Erythroblast (primary cell): ENCODE results near the gene APOL2.
"Not testable (repeated sequence)": the region's sequence is repeated elsewhere in the genome, so short reads cannot be mapped to it uniquely, and the experiment has no call there.

Experiments used
- GATA1 ChIP-seq: IDR thresholded peaks from 2 replicates; pipeline ENCODE4 v1.6.1; 2011; ENCODE audit warnings: low read depth, mild to moderate bottlenecking, control low read depth, low read length, moderate library complexity
- POLR2A ChIP-seq: IDR thresholded peaks from 2 replicates; pipeline ENCODE4 v1.6.1; 2011; ENCODE audit warnings: mild to moderate bottlenecking, low read length

GRCh38 chr22:36263886-36264664 lies 24.7 kb upstream of the APOL2 start:
- not testable (repeated sequence) for TF ChIP-seq POLR2A, GATA1
